Lower leg skin (tissue), 4 donors: ENCODE measurements around the gene VDAC1. TPM values are rescaled to one million over a fixed set of nuclear protein-coding genes. Genes with fewer than 3 reads are reported as not detected.
"Not testable (repeated sequence)": the region's sequence is repeated elsewhere in the genome, so short reads cannot be mapped to it uniquely, and the experiment has no call there.

Source experiments
- DNase-seq, 2 donors: peaks; one replicate each; pipeline ENCODE4 v3.0.0-alpha.2; 2019; ENCODE audit warnings: low spot score in 2 of 2
- H3K4me3 ChIP-seq: fragments of 200-600 bp; sonication (generic); 2 replicates; pipeline ENCODE4 v1.5.1; 2017; ENCODE audit warnings: mild to moderate bottlenecking, low read depth; ENCODE audit not compliant: poor library complexity, severe bottlenecking
- CTCF ChIP-seq, 3 donors: fragments of 450-650 bp; IDR thresholded peaks; one replicate each; pipeline ENCODE4 v1.5.1; 2016; ENCODE audit warnings: antibody characterized with exemption in 3 of 3, mild to moderate bottlenecking in 3 of 3, moderate library complexity in 2 of 3
- POLR2A ChIP-seq, 2 donors: fragments of 450-650 bp; IDR thresholded peaks; one replicate each; pipeline ENCODE4 v1.6.1; 2016 to 2017; ENCODE audit warnings: antibody characterized with exemption in 2 of 2, mild to moderate bottlenecking in 1 of 2, moderate library complexity in 1 of 2
- WGBS, 2 donors: methylation state at CpG; one replicate each; pipeline ENCODE4 v1.1.5; 2018; 5-methylcytosine and 5-hydroxymethylcytosine counted together
- intact Hi-C: fragments of 100-400 bp; cut with DNase I; formaldehyde crosslinking; loops from one replicate; pipeline ENCODE4 v1.15.0; 2023; ENCODE audit warnings: low total_unique reads
- total RNA-seq, 4 donors: library from RNA; depleted of rRNA; stranded (reverse); fragments of >200 nt; gene quantifications; one replicate each; pipeline ENCODE4 v1.1.0, GENCODE V29; 2016

The VDAC1 gene
- total RNA-seq, 4 donors from 2014 or later = 113 to 159 (median 145) TPM

DNA sequence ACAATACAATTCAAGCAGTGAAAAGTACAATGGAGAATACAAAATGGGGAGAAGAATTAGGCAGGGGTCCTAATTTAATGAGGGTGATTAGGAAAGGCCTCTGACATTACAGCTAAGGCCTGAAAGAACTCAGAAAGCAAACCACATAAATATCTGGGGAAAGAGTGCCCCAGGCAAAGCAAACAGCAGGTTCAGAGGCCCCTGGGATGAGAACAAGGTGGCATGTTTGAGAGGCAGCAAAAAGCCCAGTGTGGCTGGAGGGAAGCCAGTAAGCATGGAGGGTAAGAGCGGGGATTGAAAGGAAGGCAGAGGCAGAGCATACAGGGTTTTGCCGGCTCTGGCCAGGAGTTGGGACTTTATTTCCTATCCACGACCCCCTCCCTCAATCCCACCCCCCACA lies 33.4 kb upstream of the VDAC1 start:
- TF ChIP-seq POLR2A (IDR thresholded peaks at IDR 0.05) = no peak
- no peak for TF ChIP-seq CTCF (IDR thresholded peaks at IDR 0.05)
- 66 to 68% methylated on average over 3 of the region's 3 CpGs for WGBS, 2 donors
- intact Hi-C loops = loop anchor here (2.0 to 10.0 kb wide), 2 partner anchors 57 to 107 kb away; no protein-coding TSS in a partner anchor
- no peak for DNase-seq
- H3K4me3 ChIP-seq = no peak overlapping the region

DNA sequence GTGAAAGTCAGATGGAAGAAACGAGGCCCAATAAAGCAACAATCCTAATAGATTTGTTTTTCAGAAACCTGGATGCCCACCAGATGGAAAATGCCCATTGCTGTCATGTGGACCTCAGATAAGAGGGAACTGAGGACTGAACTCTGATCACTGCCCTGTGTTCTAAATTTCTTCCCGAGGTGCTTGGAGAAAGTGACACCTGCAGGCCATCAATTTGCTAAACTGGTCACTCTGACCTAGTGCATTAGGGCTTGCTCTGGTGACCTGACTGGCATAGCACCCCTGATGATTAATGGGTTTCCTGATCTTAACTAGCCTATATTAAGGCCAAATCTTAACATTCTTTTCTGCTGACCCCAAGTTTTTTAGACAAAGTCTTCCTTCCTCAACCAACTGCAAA lies 32.4 kb upstream of the VDAC1 start:
- no peak overlapping the region for H3K4me3 ChIP-seq
- intact Hi-C loops = loop anchor here (10.0 kb wide), 1 partner anchor 58 kb away; no protein-coding TSS in a partner anchor
- no peak for DNase-seq
- WGBS, 2 donors = 61 to 65% methylated on average over 2 of the region's 2 CpGs
- TF ChIP-seq CTCF (IDR thresholded peaks at IDR 0.05) (no peak), POLR2A (IDR thresholded peaks at IDR 0.05) (no peak)

GRCh38 chr5:134034326-134034725 lies 29.6 kb upstream of the VDAC1 start:
- no peak for TF ChIP-seq POLR2A (IDR thresholded peaks at IDR 0.05)
- no peak for TF ChIP-seq CTCF (IDR thresholded peaks at IDR 0.05)
- no peak overlapping the region for H3K4me3 ChIP-seq
- intact Hi-C loops = loop anchor here (10.0 kb wide), 1 partner anchor 60 kb away; no protein-coding TSS in a partner anchor
- no peak for DNase-seq
- WGBS, 2 donors = 86 to 91% methylated on average over 18 of the region's 18 CpGs

DNA sequence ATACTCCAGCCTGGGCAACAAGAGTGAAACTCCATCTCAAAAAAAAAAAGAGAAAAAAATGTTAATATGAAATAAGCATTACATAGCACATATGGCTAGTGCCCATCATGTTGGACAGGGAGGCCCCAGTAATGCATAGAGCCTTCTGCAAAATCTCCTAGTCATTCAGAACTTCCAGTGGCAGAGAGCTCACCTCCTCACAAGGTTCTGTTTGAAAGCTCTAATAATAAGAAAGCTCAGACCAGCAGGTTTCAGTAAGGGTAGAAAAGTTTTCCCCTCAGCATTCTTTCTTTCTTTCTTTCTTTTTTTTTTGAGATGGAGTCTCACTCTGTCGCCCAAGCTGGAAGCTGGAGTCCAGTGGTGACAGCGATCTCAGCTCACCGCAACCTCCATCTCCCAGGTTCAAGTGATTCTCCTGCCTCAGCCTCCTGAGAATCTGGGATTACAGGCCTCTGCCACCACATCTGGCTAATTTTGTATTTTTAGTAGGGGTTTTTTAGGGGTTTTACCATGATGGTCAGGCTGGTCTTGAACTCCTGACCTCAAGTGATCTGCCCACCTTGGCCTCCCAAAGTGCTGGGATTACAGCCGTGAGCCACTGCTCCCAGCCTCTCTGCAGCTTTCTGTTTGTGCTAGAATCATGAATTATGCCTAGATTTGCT lies 25.7 kb upstream of the VDAC1 start:
- H3K4me3 ChIP-seq, DNase-seq: not testable (repeated sequence)
- intact Hi-C loops = loop anchor here (10.0 kb wide), 1 partner anchor 64 kb away; no protein-coding TSS in a partner anchor
- WGBS, 2 donors = 93 to 95% methylated on average over 4 of the region's 4 CpGs

GRCh38 chr5:134029156-134029555 lies 24.4 kb upstream of the VDAC1 start:
- TF ChIP-seq CTCF (IDR thresholded peaks at IDR 0.05) = no peak
- no peak for TF ChIP-seq POLR2A (IDR thresholded peaks at IDR 0.05)
- no peak for DNase-seq
- intact Hi-C loops = no loop called here
- 93 to 99% methylated on average over 2 of the region's 2 CpGs for WGBS, 2 donors
- H3K4me3 ChIP-seq = no peak overlapping the region

DNA sequence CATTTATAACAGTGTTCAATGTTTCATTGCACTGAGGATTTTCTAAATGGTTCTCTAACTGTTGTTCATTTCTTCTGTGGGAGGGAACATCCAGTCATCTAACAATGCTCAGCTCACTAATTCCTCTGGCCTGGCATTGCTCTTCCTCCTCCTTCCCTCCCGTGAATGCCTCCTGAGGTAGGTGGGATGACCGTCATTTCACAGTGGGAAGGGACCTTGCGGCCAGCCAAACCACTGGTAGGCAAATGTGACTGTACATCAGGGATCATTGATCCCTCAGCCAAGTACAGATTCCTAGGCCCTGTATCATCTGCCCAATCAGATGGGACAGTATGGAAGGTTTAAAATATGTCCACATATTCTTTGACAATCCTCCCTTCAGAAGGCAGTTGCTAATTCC lies 23.7 kb upstream of the VDAC1 start:
- WGBS, 2 donors = 93 to 94% methylated on average over 3 of the region's 3 CpGs
- H3K4me3 ChIP-seq = no peak overlapping the region
- intact Hi-C loops = no loop called here
- TF ChIP-seq CTCF (IDR thresholded peaks at IDR 0.05) (no peak), POLR2A (IDR thresholded peaks at IDR 0.05) (no peak)
- DNase-seq = no peak
